Calu3 (cell line): ENCODE measurements around the gene RCSD1. TPM values are rescaled to one million over a fixed set of nuclear protein-coding genes. Genes with fewer than 3 reads are reported as not detected.

Experiments
- BruUV-seq: library from RNA; stranded (reverse); fragments of 400-500 nt; replicated peaks from 2 replicates; lab custom pipeline; 2021; lab: Mats Ljungman, UMichigan
- CTCF ChIA-PET: fragments of 300-600 bp; sonication (Branson Sonifier 250); formaldehyde crosslinking; loops from one replicate; lab custom pipeline; 2022; ENCODE audit warnings: antibody characterized with exemption; lab: Charles Lee
- DNase-seq: peaks from one replicate; pipeline ENCODE4 v3.0.0; 2022
- H3K27ac Mint-ChIP-seq: one replicate; pipeline ENCODE4 v1.8.0; 2022; ENCODE audit warnings: mixed read lengths; ENCODE audit not compliant: unreplicated experiment
- H3K27me3 Mint-ChIP-seq: one replicate; pipeline ENCODE4 v1.8.0; 2022; ENCODE audit warnings: mixed read lengths; ENCODE audit not compliant: unreplicated experiment
- H3K36me3 Mint-ChIP-seq: one replicate; pipeline ENCODE4 v1.8.0; 2022; ENCODE audit warnings: mild to moderate bottlenecking, moderate library complexity, mixed read lengths; ENCODE audit not compliant: insufficient read depth, unreplicated experiment
- H3K4me1 Mint-ChIP-seq: one replicate; pipeline ENCODE4 v1.8.0; 2022; ENCODE audit warnings: mild to moderate bottlenecking, low read depth, mixed read lengths; ENCODE audit not compliant: unreplicated experiment
- H3K4me3 Mint-ChIP-seq: one replicate; pipeline ENCODE4 v1.8.0; 2022; ENCODE audit warnings: mild to moderate bottlenecking, low read depth, moderate library complexity, mixed read lengths; ENCODE audit not compliant: unreplicated experiment
- H3K9me3 Mint-ChIP-seq: one replicate; pipeline ENCODE4 v1.8.0; 2022; ENCODE audit warnings: low read depth, mixed read lengths; ENCODE audit not compliant: unreplicated experiment
- CTCF ChIP-seq: fragments of 200-600 bp; IDR thresholded peaks from one replicate; pipeline ENCODE4 v1.8.0; 2022; ENCODE audit warnings: antibody characterized with exemption; ENCODE audit not compliant: unreplicated experiment
- intact Hi-C: fragments of 100-400 bp; cut with micrococcal nuclease; formaldehyde crosslinking; loops from one replicate; pipeline ENCODE4 v1.10.0; 2022; ENCODE audit not compliant: unreplicated experiment
- total RNA-seq: library from RNA; stranded (reverse); gene quantifications from 2 replicates; pipeline ENCODE4 v1.2.3, GENCODE V29; 2022

The RCSD1 gene
- total RNA-seq, 1 experiment from 2014 or later, result not detected

DNA sequence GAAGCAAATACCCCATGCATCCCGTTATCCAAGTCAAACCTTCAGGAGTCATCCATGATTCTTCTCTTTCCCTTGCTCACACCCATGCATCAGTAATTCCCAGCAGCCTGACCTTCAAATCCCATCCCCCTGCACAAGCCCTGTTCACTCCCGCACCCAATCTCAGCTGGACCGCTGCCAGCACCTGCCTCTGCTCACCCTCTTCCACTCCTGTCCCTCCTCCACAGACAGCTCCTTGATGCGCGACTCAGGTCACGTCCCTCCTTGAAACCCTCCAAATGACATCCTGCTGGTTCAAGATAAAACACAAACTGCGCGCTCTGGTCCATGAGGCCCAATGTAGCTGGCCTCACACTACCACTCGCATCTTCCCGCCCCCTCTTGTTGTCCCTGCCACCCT is 48.4 kb downstream of the RCSD1 start:
- no peak for DNase-seq
- CTCF ChIA-PET, result no interaction called here
- Mint-ChIP-seq H3K27ac (no peak overlapping the region), H3K36me3 (no peaks in the 10 kb centered on the region), H3K27me3 (peaks cover 25% of the 10 kb centered on the region), H3K4me3 (no peak overlapping the region), H3K9me3 (no peaks in the 10 kb centered on the region), H3K4me1 (no peaks in the 10 kb centered on the region)
- no peak for TF ChIP-seq CTCF
- intact Hi-C loops, result no loop called here
- no TSS peak for BruUV-seq

- no peak for TF ChIP-seq CTCF
- H3K36me3 Mint-ChIP-seq, result no peaks in the 10 kb centered on the region
- no peak overlapping the region for H3K27ac Mint-ChIP-seq
- DNase-seq, result no peak
- no peaks in the 10 kb centered on the region for H3K9me3 Mint-ChIP-seq
- no TSS peak for BruUV-seq
- H3K4me3 Mint-ChIP-seq, result no peak overlapping the region
- H3K4me1 Mint-ChIP-seq, result no peaks in the 10 kb centered on the region
- CTCF ChIA-PET, result no interaction called here
- intact Hi-C loops, result no loop called here
- H3K27me3 Mint-ChIP-seq, result peaks cover 25% of the 10 kb centered on the region
Observed at GRCh38 chr1:167678838-167679237, 48.8 kb downstream of the RCSD1 start.

DNA sequence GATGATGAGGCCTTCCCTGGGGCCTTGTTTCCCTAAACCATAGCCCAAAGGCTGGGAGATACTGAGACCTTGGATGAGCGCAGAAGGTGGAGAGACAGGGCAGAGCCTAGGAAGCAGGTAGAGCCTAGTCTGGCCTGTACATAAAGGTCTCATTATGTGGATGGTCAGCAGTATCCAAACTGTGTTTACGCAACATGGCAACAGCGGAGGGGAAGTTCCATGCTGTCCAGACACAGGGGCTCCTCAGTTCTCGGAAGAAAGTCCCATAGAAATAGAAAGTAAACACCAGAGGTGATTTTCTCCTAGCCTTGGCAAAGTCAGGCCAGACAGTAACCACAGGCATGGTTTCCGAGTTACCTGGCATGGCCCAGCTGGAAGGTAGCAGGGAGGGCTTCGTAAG is 49.7 kb downstream of the RCSD1 start:
- CTCF ChIA-PET, result no interaction called here
- no peak overlapping the region for H3K27ac Mint-ChIP-seq
- intact Hi-C loops, result no loop called here
- TF ChIP-seq CTCF, result no peak
- peaks cover 25% of the 10 kb centered on the region for H3K27me3 Mint-ChIP-seq
- no peaks in the 10 kb centered on the region for H3K4me1 Mint-ChIP-seq
- H3K4me3 Mint-ChIP-seq, result no peak overlapping the region
- no peaks in the 10 kb centered on the region for H3K9me3 Mint-ChIP-seq
- DNase-seq, result no peak
- BruUV-seq, result no TSS peak
- H3K36me3 Mint-ChIP-seq, result no peaks in the 10 kb centered on the region

- CTCF ChIA-PET, result no interaction called here
- no TSS peak for BruUV-seq
- H3K27ac Mint-ChIP-seq, result no peak overlapping the region
Observed at GRCh38 chr1:167681024-167681423, 51.0 kb downstream of the RCSD1 start.

More at GRCh38 chr1:167681024-167681423, 51.0 kb downstream of the RCSD1 start:
- no peak for DNase-seq
- no peaks in the 10 kb centered on the region for H3K9me3 Mint-ChIP-seq
- peaks cover 38% of the 10 kb centered on the region for H3K27me3 Mint-ChIP-seq
- no peak overlapping the region for H3K4me3 Mint-ChIP-seq
- no peak for TF ChIP-seq CTCF
- H3K4me1 Mint-ChIP-seq, result no peaks in the 10 kb centered on the region
- no peaks in the 10 kb centered on the region for H3K36me3 Mint-ChIP-seq
- intact Hi-C loops, result no loop called here
